Stimulated activated CD4-positive, alpha-beta T cell treated with anti-CD3 and anti-CD28 coated beads, Interleukin-1b, Interleukin-23, amount 100 ng/mL, for 48 hours (primary cell): ENCODE measurements around the gene NDUFB11.

ENCODE experiments used
- DNase-seq: peaks from one replicate; pipeline ENCODE4 v3.0.0-alpha.2; 2020

The NDUFB11 gene

GRCh38 chrX:47174376-47174775 is 29.9 kb upstream of the NDUFB11 start:
- no peak for DNase-seq

GRCh38 chrX:47172971-47173792 is 28.7 kb upstream of the NDUFB11 start:
- no peak for DNase-seq

- DNase-seq = no peak
Measured at GRCh38 chrX:47172549-47172948, 28.0 kb upstream of the NDUFB11 start.

- DNase-seq = no peak
Measured at GRCh38 chrX:47171996-47172395, 27.5 kb upstream of the NDUFB11 start.

- no peak for DNase-seq
Measured at GRCh38 chrX:47170861-47171692, 26.6 kb upstream of the NDUFB11 start.

GRCh38 chrX:47169726-47170515 is 25.4 kb upstream of the NDUFB11 start:
- DNase-seq = no peak

GRCh38 chrX:47169273-47169672 is 24.8 kb upstream of the NDUFB11 start:
- no peak for DNase-seq

GRCh38 chrX:47168495-47169073 is 24.1 kb upstream of the NDUFB11 start:
- no peak for DNase-seq

- no peak for DNase-seq
Measured at GRCh38 chrX:47166126-47166525, 21.6 kb upstream of the NDUFB11 start.

- DNase-seq = no peak
Measured at GRCh38 chrX:47164420-47164819, 19.9 kb upstream of the NDUFB11 start.

- no peak for DNase-seq
Measured at GRCh38 chrX:47162927-47163583, 18.6 kb upstream of the NDUFB11 start.

- DNase-seq = no peak
Measured at GRCh38 chrX:47160781-47161180, 16.3 kb upstream of the NDUFB11 start.

GRCh38 chrX:47158781-47159180 is 14.3 kb upstream of the NDUFB11 start:
- no peak for DNase-seq

- DNase-seq = no peak
Measured at GRCh38 chrX:47158131-47158530, 13.6 kb upstream of the NDUFB11 start.

GRCh38 chrX:47156611-47157520 is 12.4 kb upstream of the NDUFB11 start:
- no peak for DNase-seq

GRCh38 chrX:47151435-47151834 is 6.9 kb upstream of the NDUFB11 start:
- DNase-seq = no peak

- peak; percentile 37 for DNase-seq
Measured at GRCh38 chrX:47148946-47149345, 4.4 kb upstream of the NDUFB11 start.

- no peak for DNase-seq
Measured at GRCh38 chrX:47146936-47147859, 2.7 kb upstream of the NDUFB11 start.

GRCh38 chrX:47146121-47146935 is 1.8 kb upstream of the NDUFB11 start:
- DNase-seq = no peak
